ENCODE data around the gene RPS27A.
A peak's percentile ranks its signal among the peaks of the same experiment; 100 is the strongest.
"Not testable (repeated sequence)": the region's sequence is repeated elsewhere in the genome, so short reads cannot be mapped to it uniquely, and the experiment has no call there.

RPS27A gene

GRCh38 chr2:55223958-55224760, 8.3 kb upstream of the RPS27A start:
- H3K4me3 ChIP-seq (ENCODE audit: low read depth, low read length): no peak overlapping the region
- no peak for DNase-seq (ENCODE audit: low read depth)
- TF ChIP-seq CTCF (conservative IDR thresholded peaks at IDR 0.05; ENCODE audit: low read depth, low read length): no peak

GRCh38 chr2:55224761-55225261, 7.7 kb upstream of the RPS27A start:
- peak; percentile 4 for DNase-seq (ENCODE audit: low read depth)
- TF ChIP-seq CTCF (conservative IDR thresholded peaks at IDR 0.05; ENCODE audit: low read depth, low read length): no peak
- H3K4me3 ChIP-seq (ENCODE audit: low read depth, low read length): no peak overlapping the region

- H3K4me3 ChIP-seq (ENCODE audit: low read depth, low read length): no peak overlapping the region
- peak; percentile 11 for DNase-seq (ENCODE audit: low read depth)
- no peak for TF ChIP-seq CTCF (conservative IDR thresholded peaks at IDR 0.05; ENCODE audit: low read depth, low read length)
These were observed 6.9 kb upstream of the RPS27A start for GRCh38 chr2:55225481-55226020.

- not testable (repeated sequence) for H3K4me3 ChIP-seq (ENCODE audit: low read depth, low read length)
- peak; percentile 59 for DNase-seq (ENCODE audit: low read depth)
These were observed 4.9 kb upstream of the RPS27A start for GRCh38 chr2:55227437-55228225.

- no peak for TF ChIP-seq CTCF (conservative IDR thresholded peaks at IDR 0.05; ENCODE audit: low read depth, low read length)
- no peak for DNase-seq (ENCODE audit: low read depth)
- H3K4me3 ChIP-seq (ENCODE audit: low read depth, low read length): no peak overlapping the region
These were observed 4.3 kb upstream of the RPS27A start for GRCh38 chr2:55228226-55228563.

- TF ChIP-seq CTCF (conservative IDR thresholded peaks at IDR 0.05; ENCODE audit: low read depth, low read length): no peak
- no peak overlapping the region for H3K4me3 ChIP-seq (ENCODE audit: low read depth, low read length)
- DNase-seq (ENCODE audit: low read depth): no peak
These were observed 3.3 kb upstream of the RPS27A start for GRCh38 chr2:55229221-55229620.

GRCh38 chr2:55230551-55230950, 1.9 kb upstream of the RPS27A start:
- H3K4me3 ChIP-seq (ENCODE audit: low read depth, low read length): no peak overlapping the region
- no peak for DNase-seq (ENCODE audit: low read depth)
- TF ChIP-seq CTCF (conservative IDR thresholded peaks at IDR 0.05; ENCODE audit: low read depth, low read length): no peak

Data from choroid plexus epithelial cell (primary cell).